WTC11 (cell line): ENCODE results near the gene GRWD1. TPM values are rescaled to one million over a fixed set of nuclear protein-coding genes. Genes with fewer than 3 reads are reported as not detected.

Experiments
- ATAC-seq: fragments of 200-7000 bp; cut with Tn5 transposase; 2 replicates; pipeline ENCODE4 v1.10.0; 2021; ENCODE audit warnings: mild to moderate bottlenecking, moderate library complexity
- CTCF ChIA-PET: fragments of 300-600 bp; sonication (Branson Sonifier 250); formaldehyde crosslinking; loops from one replicate; lab custom pipeline; 2021; ENCODE audit warnings: antibody characterized with exemption; lab: Charles Lee
- POLR2A ChIA-PET: fragments of 350-600 bp; sonication (Branson Sonifier 250); formaldehyde crosslinking; loops from one replicate; lab custom pipeline; 2021; ENCODE audit warnings: antibody characterized with exemption; lab: Charles Lee
- DNase-seq: peaks from one replicate; pipeline ENCODE4 v3.0.0; 2021; ENCODE audit warnings: low spot score
- H3K27ac Mint-ChIP-seq: 2 replicates; pipeline ENCODE4 v1.8.0; 2021; ENCODE audit warnings: mixed read lengths
- H3K27me3 Mint-ChIP-seq: 2 replicates; pipeline ENCODE4 v1.8.0; 2021; ENCODE audit warnings: low read depth, mild to moderate bottlenecking, moderate library complexity, mixed read lengths
- H3K36me3 Mint-ChIP-seq: 2 replicates; pipeline ENCODE4 v1.8.0; 2021; ENCODE audit warnings: mixed read lengths
- H3K4me1 Mint-ChIP-seq: 2 replicates; pipeline ENCODE4 v1.8.0; 2022; ENCODE audit warnings: mixed read lengths
- H3K4me3 Mint-ChIP-seq: 2 replicates; pipeline ENCODE4 v1.8.0; 2021; ENCODE audit warnings: mild to moderate bottlenecking, moderate library complexity, mixed read lengths
- H3K9me3 Mint-ChIP-seq: 2 replicates; pipeline ENCODE4 v1.8.0; 2021; ENCODE audit warnings: mixed read lengths
- CREM ChIP-seq: sonication (generic); formaldehyde crosslinking; IDR thresholded peaks from 2 replicates; pipeline ENCODE4 v1.8.1; 2022; ENCODE audit warnings: mild to moderate bottlenecking, missing genetic modification reagents, moderate library complexity
- ELF4 ChIP-seq: sonication (generic); formaldehyde crosslinking; IDR thresholded peaks from 2 replicates; pipeline ENCODE4 v1.8.1; 2022; ENCODE audit warnings: low read depth, mild to moderate bottlenecking, moderate library complexity, missing genetic modification reagents
- ESRRA ChIP-seq: sonication (generic); formaldehyde crosslinking; IDR thresholded peaks from 2 replicates; pipeline ENCODE4 v1.8.1; 2022; ENCODE audit warnings: mild to moderate bottlenecking, missing genetic modification reagents, borderline replicate concordance
- HMGA2 ChIP-seq: fragments of 250-450 bp; sonication (Bioruptor Pico); IDR thresholded peaks from 2 replicates; pipeline ENCODE4 v1.4.0; 2021; ENCODE audit warnings: mild to moderate bottlenecking, moderate library complexity
- JUN ChIP-seq: sonication (generic); formaldehyde crosslinking; IDR thresholded peaks from 2 replicates; pipeline ENCODE4 v1.8.0; 2023; ENCODE audit warnings: mild to moderate bottlenecking, missing genetic modification reagents
- NFYB ChIP-seq: sonication (generic); formaldehyde crosslinking; conservative IDR thresholded peaks from 2 replicates; pipeline ENCODE4 v1.8.0; 2022; ENCODE audit warnings: low read depth, missing genetic modification reagents
- TCF7 ChIP-seq: sonication (generic); formaldehyde crosslinking; IDR thresholded peaks from 2 replicates; pipeline ENCODE4 v1.8.0; 2022; ENCODE audit warnings: mild to moderate bottlenecking, low read depth, missing genetic modification reagents, moderate library complexity
- TEAD4 ChIP-seq: sonication (generic); formaldehyde crosslinking; IDR thresholded peaks from 2 replicates; pipeline ENCODE4 v1.8.0; 2022; ENCODE audit warnings: mild to moderate bottlenecking, missing genetic modification reagents
- ZNF219 ChIP-seq: sonication (generic); formaldehyde crosslinking; IDR thresholded peaks from 2 replicates; pipeline ENCODE4 v1.8.0; 2023; ENCODE audit warnings: missing genetic modification reagents, mild to moderate bottlenecking, borderline replicate concordance
- ZNF317 ChIP-seq: sonication (generic); formaldehyde crosslinking; IDR thresholded peaks from 2 replicates; pipeline ENCODE4 v1.8.1; 2023; ENCODE audit warnings: low read depth, mild to moderate bottlenecking, moderate library complexity, missing genetic modification reagents, borderline replicate concordance
- ZNF396 ChIP-seq: fragments of 250-450 bp; sonication (Bioruptor Pico); IDR thresholded peaks from 2 replicates; pipeline ENCODE4 v1.8.0; 2021; ENCODE audit warnings: mild to moderate bottlenecking, moderate library complexity, borderline replicate concordance
- ZNF423 ChIP-seq: fragments of 250-450 bp; sonication (Bioruptor Pico); IDR thresholded peaks from 2 replicates; pipeline ENCODE4 v2.1.2; 2022; ENCODE audit warnings: mild to moderate bottlenecking, moderate library complexity
- total RNA-seq: library from RNA; stranded (reverse); gene quantifications from 3 replicates; pipeline ENCODE4 v1.2.3, GENCODE V29; 2021
- TF ChIP-seq, protein P1 (sequence below): fragments of 250-450 bp; sonication (Bioruptor Pico); IDR thresholded peaks from 2 replicates; pipeline ENCODE4 v1.9.0; 2021; ENCODE audit warnings: mild to moderate bottlenecking
- TF ChIP-seq, protein P2 (sequence below): sonication (generic); formaldehyde crosslinking; IDR thresholded peaks from 2 replicates; pipeline ENCODE4 v1.8.0; 2023; ENCODE audit warnings: missing genetic modification reagents, mild to moderate bottlenecking, borderline replicate concordance
- TF ChIP-seq, protein P3 (sequence below): sonication (generic); formaldehyde crosslinking; conservative IDR thresholded peaks from 2 replicates; pipeline ENCODE4 v1.8.1; 2022; ENCODE audit warnings: mild to moderate bottlenecking, missing genetic modification reagents
- TF ChIP-seq, protein P4 (sequence below): sonication (generic); formaldehyde crosslinking; IDR thresholded peaks from 2 replicates; pipeline ENCODE4 v1.8.1; 2022; ENCODE audit warnings: mild to moderate bottlenecking, missing genetic modification reagents, moderate library complexity, borderline replicate concordance
- TF ChIP-seq, protein P5 (sequence below): fragments of 250-450 bp; sonication (Bioruptor Pico); IDR thresholded peaks from 2 replicates; pipeline ENCODE4 v2.1.2; 2022; ENCODE audit warnings: mild to moderate bottlenecking, moderate library complexity
- TF ChIP-seq, protein P6 (sequence below): fragments of 250-450 bp; sonication (Bioruptor Pico); IDR thresholded peaks from 2 replicates; pipeline ENCODE4 v1.9.0; 2021; ENCODE audit warnings: mild to moderate bottlenecking, borderline replicate concordance
- TF ChIP-seq, protein P7 (sequence below): sonication (generic); formaldehyde crosslinking; IDR thresholded peaks from 2 replicates; pipeline ENCODE4 v1.8.1; 2022; ENCODE audit warnings: low read depth, mild to moderate bottlenecking, moderate library complexity, missing genetic modification reagents, borderline replicate concordance

GRWD1 gene
- total RNA-seq, 1 experiment from 2014 or later: 67.2 TPM

DNA sequence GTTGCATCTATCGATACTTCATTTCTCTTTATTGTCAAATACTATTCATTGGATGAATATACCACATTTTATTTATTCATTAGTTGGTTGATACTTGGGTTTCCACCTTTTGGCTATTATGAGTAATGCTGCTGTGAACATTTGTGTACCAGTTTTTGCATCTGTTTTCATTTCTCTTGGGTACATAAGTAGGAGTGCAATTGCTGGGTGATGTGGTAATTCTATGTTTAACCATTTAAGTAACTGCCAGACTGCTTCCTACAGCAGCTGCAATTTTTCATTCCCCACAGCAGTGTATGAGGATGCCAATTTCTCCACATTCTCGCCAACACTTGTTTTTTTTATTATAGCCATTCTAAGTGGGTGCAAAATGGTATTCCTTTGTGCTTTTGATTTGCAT lies 12.2 kb downstream of the GRWD1 start:
- Mint-ChIP-seq H3K36me3 (peaks cover 30% of the 10 kb centered on the region), H3K27me3 (no peaks in the 10 kb centered on the region), H3K4me1 (0 out of 2 replicates have a peak, but pooled peaks cover 2% of the 10 kb centered on the region), H3K4me3 (no peak overlapping the region), H3K9me3 (peaks cover 3% of the 10 kb centered on the region), H3K27ac (no peak overlapping the region)
- no peak for ATAC-seq
- ChIA-PET POLR2A (interaction anchor here (0.8 kb wide), 1 partner anchor 165 kb away, joined by 7 read pairs; no protein-coding TSS in a partner anchor), CTCF (interaction anchor here (1.1 kb wide), 1 partner anchor 131 kb away, joined by 3 read pairs; no protein-coding TSS in a partner anchor)
- no peak for DNase-seq
- no peak for TF ChIP-seq ELF4 (CRISPR knock-in tag)
- TF ChIP-seq, protein P1, sequence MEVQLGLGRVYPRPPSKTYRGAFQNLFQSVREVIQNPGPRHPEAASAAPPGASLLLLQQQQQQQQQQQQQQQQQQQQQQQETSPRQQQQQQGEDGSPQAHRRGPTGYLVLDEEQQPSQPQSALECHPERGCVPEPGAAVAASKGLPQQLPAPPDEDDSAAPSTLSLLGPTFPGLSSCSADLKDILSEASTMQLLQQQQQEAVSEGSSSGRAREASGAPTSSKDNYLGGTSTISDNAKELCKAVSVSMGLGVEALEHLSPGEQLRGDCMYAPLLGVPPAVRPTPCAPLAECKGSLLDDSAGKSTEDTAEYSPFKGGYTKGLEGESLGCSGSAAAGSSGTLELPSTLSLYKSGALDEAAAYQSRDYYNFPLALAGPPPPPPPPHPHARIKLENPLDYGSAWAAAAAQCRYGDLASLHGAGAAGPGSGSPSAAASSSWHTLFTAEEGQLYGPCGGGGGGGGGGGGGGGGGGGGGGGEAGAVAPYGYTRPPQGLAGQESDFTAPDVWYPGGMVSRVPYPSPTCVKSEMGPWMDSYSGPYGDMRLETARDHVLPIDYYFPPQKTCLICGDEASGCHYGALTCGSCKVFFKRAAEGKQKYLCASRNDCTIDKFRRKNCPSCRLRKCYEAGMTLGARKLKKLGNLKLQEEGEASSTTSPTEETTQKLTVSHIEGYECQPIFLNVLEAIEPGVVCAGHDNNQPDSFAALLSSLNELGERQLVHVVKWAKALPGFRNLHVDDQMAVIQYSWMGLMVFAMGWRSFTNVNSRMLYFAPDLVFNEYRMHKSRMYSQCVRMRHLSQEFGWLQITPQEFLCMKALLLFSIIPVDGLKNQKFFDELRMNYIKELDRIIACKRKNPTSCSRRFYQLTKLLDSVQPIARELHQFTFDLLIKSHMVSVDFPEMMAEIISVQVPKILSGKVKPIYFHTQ: no peak
- no peak for TF ChIP-seq HMGA2 (CRISPR knock-in tag)
- TF ChIP-seq, protein P2, sequence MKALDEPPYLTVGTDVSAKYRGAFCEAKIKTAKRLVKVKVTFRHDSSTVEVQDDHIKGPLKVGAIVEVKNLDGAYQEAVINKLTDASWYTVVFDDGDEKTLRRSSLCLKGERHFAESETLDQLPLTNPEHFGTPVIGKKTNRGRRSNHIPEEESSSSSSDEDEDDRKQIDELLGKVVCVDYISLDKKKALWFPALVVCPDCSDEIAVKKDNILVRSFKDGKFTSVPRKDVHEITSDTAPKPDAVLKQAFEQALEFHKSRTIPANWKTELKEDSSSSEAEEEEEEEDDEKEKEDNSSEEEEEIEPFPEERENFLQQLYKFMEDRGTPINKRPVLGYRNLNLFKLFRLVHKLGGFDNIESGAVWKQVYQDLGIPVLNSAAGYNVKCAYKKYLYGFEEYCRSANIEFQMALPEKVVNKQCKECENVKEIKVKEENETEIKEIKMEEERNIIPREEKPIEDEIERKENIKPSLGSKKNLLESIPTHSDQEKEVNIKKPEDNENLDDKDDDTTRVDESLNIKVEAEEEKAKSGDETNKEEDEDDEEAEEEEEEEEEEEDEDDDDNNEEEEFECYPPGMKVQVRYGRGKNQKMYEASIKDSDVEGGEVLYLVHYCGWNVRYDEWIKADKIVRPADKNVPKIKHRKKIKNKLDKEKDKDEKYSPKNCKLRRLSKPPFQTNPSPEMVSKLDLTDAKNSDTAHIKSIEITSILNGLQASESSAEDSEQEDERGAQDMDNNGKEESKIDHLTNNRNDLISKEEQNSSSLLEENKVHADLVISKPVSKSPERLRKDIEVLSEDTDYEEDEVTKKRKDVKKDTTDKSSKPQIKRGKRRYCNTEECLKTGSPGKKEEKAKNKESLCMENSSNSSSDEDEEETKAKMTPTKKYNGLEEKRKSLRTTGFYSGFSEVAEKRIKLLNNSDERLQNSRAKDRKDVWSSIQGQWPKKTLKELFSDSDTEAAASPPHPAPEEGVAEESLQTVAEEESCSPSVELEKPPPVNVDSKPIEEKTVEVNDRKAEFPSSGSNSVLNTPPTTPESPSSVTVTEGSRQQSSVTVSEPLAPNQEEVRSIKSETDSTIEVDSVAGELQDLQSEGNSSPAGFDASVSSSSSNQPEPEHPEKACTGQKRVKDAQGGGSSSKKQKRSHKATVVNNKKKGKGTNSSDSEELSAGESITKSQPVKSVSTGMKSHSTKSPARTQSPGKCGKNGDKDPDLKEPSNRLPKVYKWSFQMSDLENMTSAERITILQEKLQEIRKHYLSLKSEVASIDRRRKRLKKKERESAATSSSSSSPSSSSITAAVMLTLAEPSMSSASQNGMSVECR (CRISPR knock-in tag): no peak
- no peak for TF ChIP-seq ZNF423 (CRISPR knock-in tag)
- TF ChIP-seq TCF7 (CRISPR knock-in tag): no peak
- TF ChIP-seq, protein P3, sequence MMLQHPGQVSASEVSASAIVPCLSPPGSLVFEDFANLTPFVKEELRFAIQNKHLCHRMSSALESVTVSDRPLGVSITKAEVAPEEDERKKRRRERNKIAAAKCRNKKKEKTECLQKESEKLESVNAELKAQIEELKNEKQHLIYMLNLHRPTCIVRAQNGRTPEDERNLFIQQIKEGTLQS (CRISPR knock-in tag): no peak
- no peak for TF ChIP-seq CREM (CRISPR knock-in tag)
- TF ChIP-seq, protein P4, sequence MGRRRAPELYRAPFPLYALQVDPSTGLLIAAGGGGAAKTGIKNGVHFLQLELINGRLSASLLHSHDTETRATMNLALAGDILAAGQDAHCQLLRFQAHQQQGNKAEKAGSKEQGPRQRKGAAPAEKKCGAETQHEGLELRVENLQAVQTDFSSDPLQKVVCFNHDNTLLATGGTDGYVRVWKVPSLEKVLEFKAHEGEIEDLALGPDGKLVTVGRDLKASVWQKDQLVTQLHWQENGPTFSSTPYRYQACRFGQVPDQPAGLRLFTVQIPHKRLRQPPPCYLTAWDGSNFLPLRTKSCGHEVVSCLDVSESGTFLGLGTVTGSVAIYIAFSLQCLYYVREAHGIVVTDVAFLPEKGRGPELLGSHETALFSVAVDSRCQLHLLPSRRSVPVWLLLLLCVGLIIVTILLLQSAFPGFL (CRISPR knock-in tag): no peak
- TF ChIP-seq, protein P5, sequence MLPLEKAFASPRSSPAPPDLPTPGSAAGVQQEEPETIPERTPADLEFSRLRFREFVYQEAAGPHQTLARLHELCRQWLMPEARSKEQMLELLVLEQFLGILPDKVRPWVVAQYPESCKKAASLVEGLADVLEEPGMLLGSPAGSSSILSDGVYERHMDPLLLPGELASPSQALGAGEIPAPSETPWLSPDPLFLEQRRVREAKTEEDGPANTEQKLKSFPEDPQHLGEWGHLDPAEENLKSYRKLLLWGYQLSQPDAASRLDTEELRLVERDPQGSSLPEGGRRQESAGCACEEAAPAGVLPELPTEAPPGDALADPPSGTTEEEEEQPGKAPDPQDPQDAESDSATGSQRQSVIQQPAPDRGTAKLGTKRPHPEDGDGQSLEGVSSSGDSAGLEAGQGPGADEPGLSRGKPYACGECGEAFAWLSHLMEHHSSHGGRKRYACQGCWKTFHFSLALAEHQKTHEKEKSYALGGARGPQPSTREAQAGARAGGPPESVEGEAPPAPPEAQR (CRISPR knock-in tag): no peak
- TF ChIP-seq JUN (CRISPR knock-in tag): no peak
- TF ChIP-seq NFYB (CRISPR knock-in tag): no peak
- TF ChIP-seq ZNF396 (CRISPR knock-in tag): no peak

DNA sequence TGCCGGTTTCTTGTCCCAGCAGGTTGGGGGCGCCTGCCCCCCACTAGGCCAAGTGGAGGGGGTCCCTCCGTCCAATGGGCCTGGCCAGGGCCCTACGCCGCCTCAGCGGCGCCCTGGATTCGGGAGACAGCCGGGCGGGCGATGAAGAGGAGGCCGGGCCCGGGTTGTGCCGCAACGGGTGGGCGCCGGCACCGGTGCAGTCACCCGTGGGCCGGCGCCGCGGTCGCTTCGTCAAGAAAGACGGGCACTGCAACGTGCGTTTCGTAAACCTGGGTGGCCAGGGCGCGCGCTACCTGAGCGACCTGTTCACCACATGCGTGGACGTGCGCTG lies 15.8 kb downstream of the GRWD1 start:
- Mint-ChIP-seq H3K27me3 (peaks cover 25% of the 10 kb centered on the region), H3K36me3 (peaks cover 20% of the 10 kb centered on the region), H3K4me1 (0 out of 2 replicates have a peak, but pooled peaks cover 2% of the 10 kb centered on the region), H3K4me3 (no peak overlapping the region), H3K9me3 (peaks cover 3% of the 10 kb centered on the region), H3K27ac (no peak overlapping the region)
- no peak for ATAC-seq
- ChIA-PET POLR2A (interaction anchor here (0.7 kb wide), 1 partner anchor 19 kb away, joined by 4 read pairs; no protein-coding TSS in a partner anchor), CTCF (interaction anchor here (0.5 to 3.3 kb wide), 6 partner anchors 12 to 122 kb away, joined by 3 to 17 read pairs (median 4); partner anchors contain the start of gene KDELR1)
- no peak for DNase-seq
- no peak for TF ChIP-seq ESRRA (CRISPR knock-in tag)
- TF ChIP-seq TEAD4: no peak
- TF ChIP-seq, protein P6, sequence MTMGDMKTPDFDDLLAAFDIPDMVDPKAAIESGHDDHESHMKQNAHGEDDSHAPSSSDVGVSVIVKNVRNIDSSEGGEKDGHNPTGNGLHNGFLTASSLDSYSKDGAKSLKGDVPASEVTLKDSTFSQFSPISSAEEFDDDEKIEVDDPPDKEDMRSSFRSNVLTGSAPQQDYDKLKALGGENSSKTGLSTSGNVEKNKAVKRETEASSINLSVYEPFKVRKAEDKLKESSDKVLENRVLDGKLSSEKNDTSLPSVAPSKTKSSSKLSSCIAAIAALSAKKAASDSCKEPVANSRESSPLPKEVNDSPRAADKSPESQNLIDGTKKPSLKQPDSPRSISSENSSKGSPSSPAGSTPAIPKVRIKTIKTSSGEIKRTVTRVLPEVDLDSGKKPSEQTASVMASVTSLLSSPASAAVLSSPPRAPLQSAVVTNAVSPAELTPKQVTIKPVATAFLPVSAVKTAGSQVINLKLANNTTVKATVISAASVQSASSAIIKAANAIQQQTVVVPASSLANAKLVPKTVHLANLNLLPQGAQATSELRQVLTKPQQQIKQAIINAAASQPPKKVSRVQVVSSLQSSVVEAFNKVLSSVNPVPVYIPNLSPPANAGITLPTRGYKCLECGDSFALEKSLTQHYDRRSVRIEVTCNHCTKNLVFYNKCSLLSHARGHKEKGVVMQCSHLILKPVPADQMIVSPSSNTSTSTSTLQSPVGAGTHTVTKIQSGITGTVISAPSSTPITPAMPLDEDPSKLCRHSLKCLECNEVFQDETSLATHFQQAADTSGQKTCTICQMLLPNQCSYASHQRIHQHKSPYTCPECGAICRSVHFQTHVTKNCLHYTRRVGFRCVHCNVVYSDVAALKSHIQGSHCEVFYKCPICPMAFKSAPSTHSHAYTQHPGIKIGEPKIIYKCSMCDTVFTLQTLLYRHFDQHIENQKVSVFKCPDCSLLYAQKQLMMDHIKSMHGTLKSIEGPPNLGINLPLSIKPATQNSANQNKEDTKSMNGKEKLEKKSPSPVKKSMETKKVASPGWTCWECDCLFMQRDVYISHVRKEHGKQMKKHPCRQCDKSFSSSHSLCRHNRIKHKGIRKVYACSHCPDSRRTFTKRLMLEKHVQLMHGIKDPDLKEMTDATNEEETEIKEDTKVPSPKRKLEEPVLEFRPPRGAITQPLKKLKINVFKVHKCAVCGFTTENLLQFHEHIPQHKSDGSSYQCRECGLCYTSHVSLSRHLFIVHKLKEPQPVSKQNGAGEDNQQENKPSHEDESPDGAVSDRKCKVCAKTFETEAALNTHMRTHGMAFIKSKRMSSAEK: no peak
- TF ChIP-seq ZNF219 (CRISPR knock-in tag): no peak
- TF ChIP-seq NFYB (CRISPR knock-in tag): no peak
- TF ChIP-seq ZNF317 (CRISPR knock-in tag): no peak
- TF ChIP-seq, protein P7, sequence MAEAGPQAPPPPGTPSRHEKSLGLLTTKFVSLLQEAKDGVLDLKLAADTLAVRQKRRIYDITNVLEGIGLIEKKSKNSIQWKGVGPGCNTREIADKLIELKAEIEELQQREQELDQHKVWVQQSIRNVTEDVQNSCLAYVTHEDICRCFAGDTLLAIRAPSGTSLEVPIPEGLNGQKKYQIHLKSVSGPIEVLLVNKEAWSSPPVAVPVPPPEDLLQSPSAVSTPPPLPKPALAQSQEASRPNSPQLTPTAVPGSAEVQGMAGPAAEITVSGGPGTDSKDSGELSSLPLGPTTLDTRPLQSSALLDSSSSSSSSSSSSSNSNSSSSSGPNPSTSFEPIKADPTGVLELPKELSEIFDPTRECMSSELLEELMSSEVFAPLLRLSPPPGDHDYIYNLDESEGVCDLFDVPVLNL (CRISPR knock-in tag): no peak
